GM12878 (cell line): ENCODE results near the gene XRRA1. TPM values are rescaled to one million over a fixed set of nuclear protein-coding genes. Genes with fewer than 3 reads are reported as not detected.

Experiments used
- ATAC-seq: fragments of 200-7000 bp; cut with Tn5 transposase; 3 replicates; pipeline ENCODE4 v1.9.1; 2020; ENCODE audit warnings: mild to moderate bottlenecking, moderate library complexity
- BruUV-seq: library from RNA; stranded (reverse); fragments of 400-500 nt; replicated peaks from 2 replicates; lab custom pipeline; 2021; lab: Mats Ljungman, UMichigan
- CTCF ChIA-PET: fragments of 300-600 bp; sonication (Branson Sonifier 250); formaldehyde crosslinking; extraction: SDS; loops from one replicate; lab custom pipeline; 2021; ENCODE audit warnings: inconsistent platforms; lab: Yijun Ruan, JAX
- POLR2A ChIA-PET: fragments of 350-600 bp; formaldehyde crosslinking; extraction: SDS; loops from one replicate; lab custom pipeline; 2021; ENCODE audit warnings: inconsistent platforms; lab: Charles Lee
- RAD21 ChIA-PET: fragments of 300-600 bp; sonication (Branson Sonifier 250); formaldehyde crosslinking; loops from one replicate; lab custom pipeline; 2023; ENCODE audit warnings: antibody characterized with exemption; ENCODE audit not compliant: unreplicated experiment; lab: Charles Lee
- SMC1A ChIA-PET: fragments of 300-600 bp; sonication (Branson Sonifier 250); formaldehyde crosslinking; loops from one replicate; lab custom pipeline; 2023; ENCODE audit not compliant: unreplicated experiment, uncharacterized antibody; lab: Charles Lee
- DNase-seq: peaks from one replicate; pipeline ENCODE4 v3.0.0-alpha.2; 2011; ENCODE audit warnings: low read depth, low spot score
- FAIRE-seq: peaks from 3 replicates; lab custom pipeline; 2011; peaks lifted over from hg19 to GRCh38; lab: Jason Lieb, UNC
- H2AFZ ChIP-seq: 2 replicates; pipeline ENCODE4 v1.6.0; 2011; ENCODE audit warnings: low read depth, low read length, control low read depth; ENCODE audit not compliant: control insufficient read depth
- H3K27ac ChIP-seq: 2 replicates; pipeline ENCODE4 v1.5.1; 2011; ENCODE audit warnings: control low read depth; ENCODE audit not compliant: control insufficient read depth, insufficient read depth
- H3K27me3 ChIP-seq, 2 experiments: replicated peaks in 1 of 2; 2 replicates each; pipeline versions ENCODE4 v1.6.0 to v1.6.1; 2011; ENCODE audit warnings: low read length in 1 of 2; ENCODE audit not compliant: control insufficient read depth in 2 of 2, insufficient read depth in 2 of 2
- H3K36me3 ChIP-seq, 2 experiments: 2 replicates each; pipeline ENCODE4 v1.5.1; 2011; ENCODE audit warnings: low read length in 1 of 2; ENCODE audit not compliant: control insufficient read depth in 2 of 2, insufficient read depth in 2 of 2
- H3K4me1 ChIP-seq: 2 replicates; pipeline ENCODE4 v1.6.1; 2011; ENCODE audit warnings: mild to moderate bottlenecking, low read length, moderate library complexity, mixed read lengths; ENCODE audit not compliant: control insufficient read depth, insufficient read depth
- H3K4me2 ChIP-seq: 2 replicates; pipeline ENCODE4 v1.6.0; 2011; ENCODE audit warnings: control low read depth; ENCODE audit not compliant: control insufficient read depth, insufficient read depth
- H3K4me3 ChIP-seq: fragments of 200-600 bp; sonication (generic); 2 replicates; pipeline ENCODE4 v1.5.1; 2016
- H3K79me2 ChIP-seq: 2 replicates; pipeline ENCODE4 v1.6.0; 2011; ENCODE audit warnings: low read length; ENCODE audit not compliant: control insufficient read depth, insufficient read depth
- H3K9ac ChIP-seq: 2 replicates; pipeline ENCODE4 v1.8.0; 2011; ENCODE audit warnings: low read length, control low read depth, mixed read lengths; ENCODE audit not compliant: control insufficient read depth, insufficient read depth
- H3K9me3 ChIP-seq: replicated peaks from 3 replicates; pipeline ENCODE4 v1.5.1; 2011; ENCODE audit warnings: mild to moderate bottlenecking, low read length; ENCODE audit not compliant: control insufficient read depth, insufficient read depth
- H4K20me1 ChIP-seq: 2 replicates; pipeline ENCODE4 v1.6.0; 2011; ENCODE audit not compliant: control insufficient read depth, insufficient read depth
- ATF7 ChIP-seq: fragments of 450-650 bp; IDR thresholded peaks from 2 replicates; pipeline ENCODE4 v1.6.1; 2016; ENCODE audit warnings: low read depth, mild to moderate bottlenecking
- EZH2 ChIP-seq: IDR thresholded peaks from 2 replicates; pipeline ENCODE4 v1.6.1; 2012; ENCODE audit warnings: low read depth, mild to moderate bottlenecking, control low read depth, inconsistent platforms, low read length, borderline replicate concordance; ENCODE audit not compliant: control insufficient read depth
- HCFC1 ChIP-seq: fragments of 150-350 bp; IDR thresholded peaks from 2 replicates; pipeline ENCODE4 v1.6.1; 2014; ENCODE audit warnings: low read length
- KDM1A ChIP-seq: fragments of 200-600 bp; sonication (generic); IDR thresholded peaks from 2 replicates; pipeline ENCODE4 v1.6.1; 2016; ENCODE audit warnings: borderline replicate concordance
- NFXL1 ChIP-seq: fragments of 450-650 bp; IDR thresholded peaks from 2 replicates; pipeline ENCODE4 v1.6.1; 2017; ENCODE audit warnings: antibody characterized with exemption, mild to moderate bottlenecking, borderline replicate concordance
- PAX5 ChIP-seq: IDR thresholded peaks from 2 replicates; pipeline ENCODE4 v1.6.1; 2011; ENCODE audit warnings: low read depth, low read length, borderline replicate concordance
- RAD51 ChIP-seq: fragments of 450-650 bp; IDR thresholded peaks from 2 replicates; pipeline ENCODE4 v1.6.1; 2016; ENCODE audit warnings: moderate library complexity, mild to moderate bottlenecking, inconsistent platforms
- RCOR1 ChIP-seq: conservative IDR thresholded peaks from 2 replicates; pipeline ENCODE4 v1.6.1; 2012; ENCODE audit warnings: low read depth, low read length, improper control_type of control experiment
- RELA ChIP-seq: fragments of 450-650 bp; IDR thresholded peaks from 2 replicates; pipeline ENCODE4 v1.8.0; 2014; ENCODE audit warnings: borderline replicate concordance; ENCODE audit not compliant: partially characterized antibody
- STAT3 ChIP-seq: IDR thresholded peaks from 2 replicates; pipeline ENCODE4 v1.6.1; 2011; ENCODE audit warnings: low read depth, low read length, improper control_type of control experiment
- ZNF207 ChIP-seq: fragments of 450-650 bp; IDR thresholded peaks from 2 replicates; pipeline ENCODE4 v1.6.1; 2014; ENCODE audit warnings: antibody characterized with exemption, mild to moderate bottlenecking, borderline replicate concordance
- ZNF592 ChIP-seq: fragments of 450-650 bp; IDR thresholded peaks from 2 replicates; pipeline ENCODE4 v1.6.1; 2017; ENCODE audit warnings: mild to moderate bottlenecking, moderate library complexity
- WGBS: methylation state at CpG from one replicate; pipeline ENCODE4 v1.1.6; 2016; ENCODE audit warnings: low lambda C conversion rate; ENCODE audit not compliant: insufficient replicate concordance, insufficient coverage; ENCODE audit errors: missing lambda C conversion rate; 5-methylcytosine and 5-hydroxymethylcytosine counted together
- in situ Hi-C: fragments of 300-500 bp; cut with MboI; formaldehyde crosslinking; loops from 9 replicates; pipeline ENCODE4 v1.14.3; 2018; ENCODE audit warnings: mixed read lengths
- intact Hi-C: fragments of 100-400 bp; cut with micrococcal nuclease; formaldehyde crosslinking; loops from one replicate; pipeline ENCODE4 v1.14.2; 2022; ENCODE audit not compliant: unreplicated experiment
- polyA plus RNA-seq, 11 experiments: library from polyadenylated mRNA; depleted of rRNA in 4 of 11; unstranded in 6 of 11; stranded (reverse) in 5 of 11; fragments of >200 nt; fragmentation: Nextera tagmentation in 4 of 11; fragmentation: Illumina TruSeq in 1 of 11; extraction: Ambion mirVana in 4 of 11; extraction: Trizol in 1 of 11; gene quantifications; 1 replicate in 1 of 11; 2 replicates in 10 of 11; pipeline versions ENCODE4 v1.2.1 to v1.2.3, GENCODE V29; 2011 to 2016; ENCODE audit warnings: inconsistent platforms in 2 of 11, missing spikeins in 2 of 11, low read depth in 1 of 11
- total RNA-seq, 4 experiments: library from RNA; depleted of rRNA in 3 of 4; stranded (reverse); fragments of >200 nt in 3 of 4; fragmentation: Illumina TruSeq in 1 of 4; extraction: Trizol in 1 of 4; gene quantifications; 2 replicates each; pipeline versions ENCODE4 v1.2.1 to v1.2.3, GENCODE V29; 2013 to 2021
- TF ChIP-seq, protein P1 (sequence below): fragments of 450-650 bp; IDR thresholded peaks from 2 replicates; pipeline ENCODE4 v1.6.1; 2014; ENCODE audit warnings: mild to moderate bottlenecking

Gene XRRA1
- total and polyA plus RNA-seq, 10 of the 15 experiments (the other 5 are each of a cell fraction or from before 2014, with no cell fraction given) = 2.5 to 8.8 (median 4.6) TPM

GRCh38 chr11:74847895-74848294, 101.0 kb downstream of the XRRA1 start:
- peaks cover 3 to 18% of the 10 kb centered on the region in 2 experiments; a peak in 3 of 4 replicates for H3K36me3 ChIP-seq
- ChIA-PET SMC1A (no interaction called here), RAD21 (no interaction called here), CTCF (interaction anchor here (1.0 kb wide), 1 partner anchor 108 kb away, joined by 3 read pairs; no protein-coding TSS in a partner anchor), POLR2A (no interaction called here)
- BruUV-seq = no TSS peak
- in situ Hi-C loops = no loop called here
- H3K9me3 ChIP-seq = no peaks in the 10 kb centered on the region
- no peaks in the 10 kb centered on the region for H3K79me2 ChIP-seq
- H3K4me1 ChIP-seq = no peaks in the 10 kb centered on the region
- H4K20me1 ChIP-seq = no peaks in the 10 kb centered on the region
- no peak overlapping the region for H2AFZ ChIP-seq
- no peak overlapping the region for H3K4me3 ChIP-seq
- no peak overlapping the region for H3K9ac ChIP-seq
- no peaks in the 10 kb centered on the region for H3K27me3 ChIP-seq
- DNase-seq (no peak), FAIRE-seq (no peak), ATAC-seq (no peak)
- no peak overlapping the region for H3K4me2 ChIP-seq
- TF ChIP-seq RAD51 (no peak), EZH2 (no peak), RCOR1 (no peak), ATF7 (no peak), STAT3 (no peak), PAX5 (no peak)
- H3K27ac ChIP-seq = no peak overlapping the region
- 88% methylated on average over 6 of the region's 6 CpGs for WGBS
- intact Hi-C loops = no loop called here

DNA sequence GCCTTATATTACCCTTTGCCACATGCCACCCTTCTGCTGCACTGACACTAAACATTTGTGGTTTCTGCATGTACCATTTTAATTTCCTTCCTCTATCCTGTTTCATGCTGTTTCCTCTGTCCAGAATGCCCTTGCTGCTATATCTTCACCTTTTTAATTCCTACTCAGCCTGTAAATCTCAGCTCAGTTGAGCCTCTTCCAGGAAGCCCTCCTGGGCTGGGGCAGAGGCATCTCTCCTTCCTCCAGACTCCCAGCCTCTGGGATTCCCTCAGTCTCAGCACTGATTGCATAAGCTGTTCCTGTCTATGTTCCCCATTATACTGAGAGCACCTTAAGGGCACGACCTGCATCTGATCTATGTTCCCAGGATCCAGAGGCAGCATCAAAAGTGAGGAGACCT, 101.5 kb downstream of the XRRA1 start:
- H3K9me3 ChIP-seq = no peaks in the 10 kb centered on the region
- ChIA-PET SMC1A (interaction anchor here (0.6 kb wide), 1 partner anchor 55 kb away, joined by 3 read pairs; no protein-coding TSS in a partner anchor), POLR2A (no interaction called here), RAD21 (no interaction called here), CTCF (interaction anchor here (1.0 kb wide), 1 partner anchor 108 kb away, joined by 3 read pairs; no protein-coding TSS in a partner anchor)
- H3K9ac ChIP-seq = no peak overlapping the region
- no peaks in the 10 kb centered on the region for H3K79me2 ChIP-seq
- no TSS peak for BruUV-seq
- H4K20me1 ChIP-seq = no peaks in the 10 kb centered on the region
- 53% methylated on average over 1 of the region's 1 CpG for WGBS
- no peak for ATAC-seq
- H3K27ac ChIP-seq = no peak overlapping the region
- H2AFZ ChIP-seq = no peak overlapping the region
- no peak overlapping the region for H3K4me2 ChIP-seq
- H3K27me3 ChIP-seq = no peaks in the 10 kb centered on the region
- H3K36me3 ChIP-seq = peaks cover 3 to 18% of the 10 kb centered on the region in 2 experiments; a peak in 3 of 4 replicates
- no peak for DNase-seq
- intact Hi-C loops (no loop called here), in situ Hi-C loops (no loop called here)
- FAIRE-seq = no peak
- H3K4me3 ChIP-seq = no peak overlapping the region
- no peaks in the 10 kb centered on the region for H3K4me1 ChIP-seq
- TF ChIP-seq ZNF592 (no peak), ZNF207 (no peak), NFXL1 (no peak), HCFC1 (no peak), KDM1A (no peak), RELA (no peak)
- TF ChIP-seq, protein P1, sequence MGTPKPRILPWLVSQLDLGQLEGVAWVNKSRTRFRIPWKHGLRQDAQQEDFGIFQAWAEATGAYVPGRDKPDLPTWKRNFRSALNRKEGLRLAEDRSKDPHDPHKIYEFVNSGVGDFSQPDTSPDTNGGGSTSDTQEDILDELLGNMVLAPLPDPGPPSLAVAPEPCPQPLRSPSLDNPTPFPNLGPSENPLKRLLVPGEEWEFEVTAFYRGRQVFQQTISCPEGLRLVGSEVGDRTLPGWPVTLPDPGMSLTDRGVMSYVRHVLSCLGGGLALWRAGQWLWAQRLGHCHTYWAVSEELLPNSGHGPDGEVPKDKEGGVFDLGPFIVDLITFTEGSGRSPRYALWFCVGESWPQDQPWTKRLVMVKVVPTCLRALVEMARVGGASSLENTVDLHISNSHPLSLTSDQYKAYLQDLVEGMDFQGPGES = no peak
